Fibroblast of the conjunctiva (primary cell): Measurements from ENCODE around the gene TNRC6C.

Experiments used
- DNase-seq: peaks from one replicate; pipeline ENCODE4 v3.0.0-alpha.2; 2010; ENCODE audit warnings: low read depth

Gene TNRC6C

GRCh38 chr17:78013683-78014467, 55.4 kb downstream of the TNRC6C start:
- peak; percentile 79 for DNase-seq

GRCh38 chr17:78014646-78015045, 56.1 kb downstream of the TNRC6C start:
- no peak for DNase-seq

- no peak for DNase-seq
Observed at GRCh38 chr17:78016852-78017251, 58.3 kb downstream of the TNRC6C start.

GRCh38 chr17:78019367-78019975, 61.0 kb downstream of the TNRC6C start:
- DNase-seq: no peak

GRCh38 chr17:78019976-78020716, 61.6 kb downstream of the TNRC6C start:
- no peak for DNase-seq

GRCh38 chr17:78020717-78021108, 62.2 kb downstream of the TNRC6C start:
- no peak for DNase-seq

GRCh38 chr17:78022425-78022824, 63.9 kb downstream of the TNRC6C start:
- no peak for DNase-seq

- DNase-seq: no peak
Observed at GRCh38 chr17:78023042-78023441, 64.5 kb downstream of the TNRC6C start.

GRCh38 chr17:78026381-78026780, 67.9 kb downstream of the TNRC6C start:
- no peak for DNase-seq

- no peak for DNase-seq
Observed at GRCh38 chr17:78027121-78027520, 68.6 kb downstream of the TNRC6C start.

GRCh38 chr17:78029697-78030096, 71.2 kb downstream of the TNRC6C start:
- DNase-seq: no peak

- DNase-seq: no peak
Observed at GRCh38 chr17:78031435-78031834, 72.9 kb downstream of the TNRC6C start.

- DNase-seq: peak; percentile 42
Observed at GRCh38 chr17:78032166-78032565, 73.7 kb downstream of the TNRC6C start.

- DNase-seq: no peak
Observed at GRCh38 chr17:78034429-78035091, 76.1 kb downstream of the TNRC6C start.

GRCh38 chr17:78037280-78037679, 78.8 kb downstream of the TNRC6C start:
- no peak for DNase-seq

GRCh38 chr17:78038748-78039288, 80.3 kb downstream of the TNRC6C start:
- no peak for DNase-seq

GRCh38 chr17:78039581-78039980, 81.1 kb downstream of the TNRC6C start:
- no peak for DNase-seq

GRCh38 chr17:78040440-78041385, 82.2 kb downstream of the TNRC6C start:
- no peak for DNase-seq

- no peak for DNase-seq
Observed at GRCh38 chr17:78041386-78042179, 83.1 kb downstream of the TNRC6C start.

GRCh38 chr17:78042542-78042941, 84.0 kb downstream of the TNRC6C start:
- no peak for DNase-seq
